Body of pancreas (tissue), 4 donors: ENCODE measurements around the gene MAD1L1. TPM values are rescaled to one million over a fixed set of nuclear protein-coding genes. Genes with fewer than 3 reads are reported as not detected.

Experiments used
- ATAC-seq: fragments of 150-250 bp; one replicate; pipeline ENCODE4 v1.9.1; 2016
- DNase-seq, 4 donors: peaks; one replicate each; pipeline ENCODE4 v3.0.0-alpha.2; 2019
- H3K27ac ChIP-seq, 4 donors: fragments of 200-600 bp; sonication (generic); 1 replicate in 3 of 4; 2 replicates in 1 of 4; pipeline versions ENCODE4 v1.5.1 to v1.6.1; 2016 to 2019; ENCODE audit warnings: mild to moderate bottlenecking in 1 of 4, mixed read lengths in 1 of 4, moderate library complexity in 1 of 4
- H3K27me3 ChIP-seq, 2 donors: fragments of 200-600 bp; sonication (generic); one replicate each; pipeline ENCODE4 v1.6.0; 2016; ENCODE audit warnings: mild to moderate bottlenecking in 1 of 2
- H3K36me3 ChIP-seq, 2 donors: fragments of 200-600 bp; sonication (generic); replicated peaks in 1 of 2; 2 replicates each; pipeline ENCODE4 v1.5.1; 2016; ENCODE audit warnings: low read depth in 2 of 2; ENCODE audit not compliant: insufficient read depth in 1 of 2
- H3K4me1 ChIP-seq: fragments of 200-600 bp; sonication (generic); one replicate; pipeline ENCODE4 v1.6.0; 2016
- H3K4me3 ChIP-seq, 2 donors: fragments of 200-600 bp; sonication (generic); 1 replicate in 1 of 2; 2 replicates in 1 of 2; pipeline ENCODE4 v1.5.1; 2016 to 2019
- H3K9me3 ChIP-seq, 3 donors: fragments of 200-600 bp; sonication (generic); 1 replicate in 2 of 3; 2 replicates in 1 of 3; pipeline ENCODE4 v1.5.1; 2016
- CTCF ChIP-seq, 7 experiments: fragments of 450-650 bp in 4 of 7; fragments of 200-600 bp in 3 of 7; sonication (generic) in 3 of 7; IDR thresholded peaks; one replicate each; pipeline ENCODE4 v1.5.1; 2016 to 2019; ENCODE audit warnings: antibody characterized with exemption in 7 of 7
- POLR2A ChIP-seq, 3 donors: fragments of 450-650 bp; IDR thresholded peaks; one replicate each; pipeline ENCODE4 v1.6.1; 2016; ENCODE audit warnings: antibody characterized with exemption in 3 of 3, mild to moderate bottlenecking in 2 of 3
- WGBS, 2 donors: methylation state at CpG; one replicate each; pipeline ENCODE4 v1.1.5; 2017; 5-methylcytosine and 5-hydroxymethylcytosine counted together
- intact Hi-C: fragments of 100-400 bp; cut with DNase I; formaldehyde crosslinking; loops from one replicate; pipeline ENCODE4 v1.15.1; 2023
- total RNA-seq, 2 donors: library from RNA; depleted of rRNA; stranded (reverse); fragments of >200 nt; gene quantifications; one replicate each; pipeline ENCODE4 v1.1.0, GENCODE V29; 2016

Gene MAD1L1
- total RNA-seq, 2 donors from 2014 or later: 14.0 to 66.9 TPM

- Histone ChIP-seq H3K9me3 (no peaks in the 10 kb centered on the region), H3K27me3 (no peaks in the 10 kb centered on the region), H3K4me1 (no peaks in the 10 kb centered on the region), H3K4me3 (no peak overlapping the region), H3K36me3 (no peaks in the 10 kb centered on the region), H3K27ac (no peak overlapping the region)
- intact Hi-C loops: no loop called here
- DNase-seq: no peak
- TF ChIP-seq CTCF (IDR thresholded peaks at IDR 0.05) (no peak), POLR2A (IDR thresholded peaks at IDR 0.05) (no peak)
- 90 to 93% methylated on average over 10 to 16 of the region's 16 CpGs for WGBS, 2 donors
- ATAC-seq: no peak
These were observed 134.2 kb downstream of the MAD1L1 start for GRCh38 chr7:2098496-2098895.

- 79 to 94% methylated on average over 3 to 18 of the region's 18 CpGs for WGBS, 2 donors
- Histone ChIP-seq H3K9me3 (no peaks in the 10 kb centered on the region), H3K4me3 (no peak overlapping the region), H3K27ac (no peak overlapping the region), H3K27me3 (no peaks in the 10 kb centered on the region), H3K4me1 (no peaks in the 10 kb centered on the region), H3K36me3 (no peaks in the 10 kb centered on the region)
- DNase-seq (no peak), ATAC-seq (no peak)
- intact Hi-C loops: no loop called here
- TF ChIP-seq CTCF (IDR thresholded peaks at IDR 0.05) (no peak), POLR2A (IDR thresholded peaks at IDR 0.05) (no peak)
These were observed 134.7 kb downstream of the MAD1L1 start for GRCh38 chr7:2098056-2098455.

- Histone ChIP-seq H3K36me3 (no peaks in the 10 kb centered on the region), H3K9me3 (no peaks in the 10 kb centered on the region), H3K27ac (no peak overlapping the region), H3K27me3 (no peaks in the 10 kb centered on the region), H3K4me1 (no peaks in the 10 kb centered on the region), H3K4me3 (no peak overlapping the region)
- TF ChIP-seq CTCF (IDR thresholded peaks at IDR 0.05): no peak
- TF ChIP-seq POLR2A (IDR thresholded peaks at IDR 0.05): no peak
- intact Hi-C loops: no loop called here
- WGBS, 2 donors: 91 to 100% methylated on average over 5 to 11 of the region's 11 CpGs
- ATAC-seq (no peak), DNase-seq (no peak)
These were observed 135.3 kb downstream of the MAD1L1 start for GRCh38 chr7:2097492-2097891.

- WGBS, 2 donors: 81 to 93% methylated on average over 6 to 26 of the region's 28 CpGs
These were observed 135.9 kb downstream of the MAD1L1 start for GRCh38 chr7:2096692-2097387.

More at GRCh38 chr7:2096692-2097387, 135.9 kb downstream of the MAD1L1 start:
- no peaks in the 10 kb centered on the region for H3K36me3 ChIP-seq
- DNase-seq (no peak), ATAC-seq (no peak)
- H3K9me3 ChIP-seq: no peaks in the 10 kb centered on the region
- no peaks in the 10 kb centered on the region for H3K27me3 ChIP-seq
- H3K4me1 ChIP-seq: no peaks in the 10 kb centered on the region
- intact Hi-C loops: no loop called here
- no peak overlapping the region for H3K4me3 ChIP-seq
- H3K27ac ChIP-seq: no peak overlapping the region
- no peak for TF ChIP-seq POLR2A (IDR thresholded peaks at IDR 0.05)
- no peak for TF ChIP-seq CTCF (IDR thresholded peaks at IDR 0.05)
